Hepatocyte (in vitro differentiated cells): ENCODE data around the gene SOST. TPM values are rescaled to one million over a fixed set of nuclear protein-coding genes. Genes with fewer than 3 reads are reported as not detected.
A peak's percentile ranks its signal among the peaks of the same experiment; 100 is the strongest.

Source experiments
- DNase-seq: peaks from one replicate; pipeline ENCODE4 v3.0.0-alpha.2; 2016; ENCODE audit warnings: low spot score
- H2AFZ ChIP-seq: fragments of 200-600 bp; sonication (generic); 2 replicates; pipeline ENCODE4 v1.6.0; 2016; ENCODE audit warnings: antibody characterized with exemption, mild to moderate bottlenecking
- H3K27ac ChIP-seq: fragments of 200-600 bp; sonication (generic); 2 replicates; pipeline ENCODE4 v1.5.1; 2016; ENCODE audit warnings: mild to moderate bottlenecking
- H3K27me3 ChIP-seq: fragments of 200-600 bp; sonication (generic); 2 replicates; pipeline ENCODE4 v1.6.1; 2016
- H3K36me3 ChIP-seq: fragments of 200-600 bp; sonication (generic); replicated peaks from 2 replicates; pipeline ENCODE4 v1.5.1; 2016; ENCODE audit warnings: low read depth; ENCODE audit not compliant: insufficient read depth
- H3K4me1 ChIP-seq: fragments of 200-600 bp; sonication (generic); 2 replicates; pipeline ENCODE4 v1.5.1; 2016; ENCODE audit warnings: mild to moderate bottlenecking, moderate library complexity; ENCODE audit not compliant: insufficient read depth
- H3K4me2 ChIP-seq: fragments of 200-600 bp; sonication (generic); 2 replicates; pipeline ENCODE4 v1.6.0; 2016
- H3K4me3 ChIP-seq: fragments of 200-600 bp; sonication (generic); 2 replicates; pipeline ENCODE4 v1.5.1; 2016; ENCODE audit warnings: mild to moderate bottlenecking
- H3K79me2 ChIP-seq: fragments of 200-600 bp; sonication (generic); 2 replicates; pipeline ENCODE4 v1.6.0; 2017; ENCODE audit warnings: mild to moderate bottlenecking
- H3K9me2 ChIP-seq: fragments of 200-600 bp; sonication (generic); replicated peaks from 2 replicates; pipeline ENCODE4 v1.6.0; 2017; ENCODE audit warnings: mild to moderate bottlenecking; ENCODE audit not compliant: insufficient read depth
- H3K9me3 ChIP-seq: fragments of 200-600 bp; sonication (generic); 2 replicates; pipeline ENCODE4 v1.5.1; 2016; ENCODE audit warnings: low read depth, mild to moderate bottlenecking
- H4K20me1 ChIP-seq: fragments of 200-600 bp; sonication (generic); 2 replicates; pipeline ENCODE4 v1.6.0; 2016; ENCODE audit warnings: mild to moderate bottlenecking; ENCODE audit not compliant: insufficient read depth, poor library complexity, severe bottlenecking
- EZH2 ChIP-seq: fragments of 200-600 bp; sonication (generic); IDR thresholded peaks from 2 replicates; pipeline ENCODE4 v1.6.1; 2016; ENCODE audit warnings: antibody characterized with exemption, mild to moderate bottlenecking, borderline replicate concordance
- EZH2phosphoT487 ChIP-seq: fragments of 200-600 bp; sonication (generic); IDR thresholded peaks from one replicate; pipeline ENCODE4 v1.6.1; 2018; ENCODE audit warnings: antibody characterized with exemption, mild to moderate bottlenecking, low read depth, moderate library complexity; ENCODE audit not compliant: unreplicated experiment, severe bottlenecking
- WGBS: methylation state at CpG from one replicate; pipeline ENCODE4 v1.1.6; 2016; ENCODE audit warnings: low lambda C conversion rate; ENCODE audit errors: missing lambda C conversion rate; 5-methylcytosine and 5-hydroxymethylcytosine counted together
- polyA plus RNA-seq: library from polyadenylated mRNA; unstranded; fragments of >200 nt; fragmentation: Nextera tagmentation; extraction: Ambion mirVana; gene quantifications from 2 replicates; pipeline ENCODE4 v1.2.1, GENCODE V29; 2016
- total RNA-seq: library from RNA; depleted of rRNA; stranded (reverse); fragments of >200 nt; gene quantifications from 2 replicates; pipeline ENCODE4 v1.2.3, GENCODE V29; 2014
- TF ChIP-seq, protein P1 (sequence below): fragments of 200-600 bp; sonication (generic); IDR thresholded peaks from 2 replicates; pipeline ENCODE4 v1.5.1; 2016; ENCODE audit warnings: antibody characterized with exemption, mild to moderate bottlenecking; ENCODE audit not compliant: poor library complexity

Gene SOST
- total and polyA plus RNA-seq, 2 experiments from 2014 or later, result not detected

- 2% methylated on average over 51 of the region's 53 CpGs for WGBS
- DNase-seq, result peak; percentile 54
- H3K4me3 ChIP-seq, result peak overlapping the region; percentile 72
- TF ChIP-seq EZH2 (no peak), EZH2phosphoT487 (no peak)
- TF ChIP-seq, protein P1, sequence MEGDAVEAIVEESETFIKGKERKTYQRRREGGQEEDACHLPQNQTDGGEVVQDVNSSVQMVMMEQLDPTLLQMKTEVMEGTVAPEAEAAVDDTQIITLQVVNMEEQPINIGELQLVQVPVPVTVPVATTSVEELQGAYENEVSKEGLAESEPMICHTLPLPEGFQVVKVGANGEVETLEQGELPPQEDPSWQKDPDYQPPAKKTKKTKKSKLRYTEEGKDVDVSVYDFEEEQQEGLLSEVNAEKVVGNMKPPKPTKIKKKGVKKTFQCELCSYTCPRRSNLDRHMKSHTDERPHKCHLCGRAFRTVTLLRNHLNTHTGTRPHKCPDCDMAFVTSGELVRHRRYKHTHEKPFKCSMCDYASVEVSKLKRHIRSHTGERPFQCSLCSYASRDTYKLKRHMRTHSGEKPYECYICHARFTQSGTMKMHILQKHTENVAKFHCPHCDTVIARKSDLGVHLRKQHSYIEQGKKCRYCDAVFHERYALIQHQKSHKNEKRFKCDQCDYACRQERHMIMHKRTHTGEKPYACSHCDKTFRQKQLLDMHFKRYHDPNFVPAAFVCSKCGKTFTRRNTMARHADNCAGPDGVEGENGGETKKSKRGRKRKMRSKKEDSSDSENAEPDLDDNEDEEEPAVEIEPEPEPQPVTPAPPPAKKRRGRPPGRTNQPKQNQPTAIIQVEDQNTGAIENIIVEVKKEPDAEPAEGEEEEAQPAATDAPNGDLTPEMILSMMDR, result no peak
- H3K36me3 ChIP-seq, result no peaks in the 10 kb centered on the region
- H3K4me1 ChIP-seq, result no peaks in the 10 kb centered on the region
- no peaks in the 10 kb centered on the region for H4K20me1 ChIP-seq
- no peaks in the 10 kb centered on the region for H3K9me3 ChIP-seq
- H2AFZ ChIP-seq, result peak overlapping the region; percentile 90
- peaks cover 10% of the 10 kb centered on the region for H3K27me3 ChIP-seq
- H3K79me2 ChIP-seq, result no peaks in the 10 kb centered on the region
- no peaks in the 10 kb centered on the region for H3K9me2 ChIP-seq
- peak overlapping the region; percentile 98 for H3K4me2 ChIP-seq
- no peak overlapping the region for H3K27ac ChIP-seq
These were observed 45.0 kb downstream of the SOST start for GRCh38 chr17:43713494-43714162.

DNA sequence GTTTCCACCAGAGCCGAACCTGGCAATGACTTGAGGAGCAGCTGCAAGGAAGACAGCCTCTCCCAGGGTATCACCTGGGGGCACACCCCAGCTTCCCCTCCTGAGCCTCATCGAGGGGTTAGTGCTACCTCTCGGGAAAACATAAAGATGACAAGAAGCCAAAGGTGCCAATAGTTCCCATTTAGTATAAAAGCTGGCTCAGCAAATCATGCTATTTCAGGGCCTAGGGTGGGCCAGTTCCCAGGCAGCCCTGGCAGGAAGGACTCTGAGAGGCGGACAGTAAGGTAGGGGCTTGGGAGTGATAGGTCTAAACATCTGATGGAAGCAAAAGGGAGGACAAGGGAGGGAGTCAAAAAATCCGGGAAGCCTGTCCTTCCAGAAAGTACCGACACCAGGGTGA is 46.2 kb downstream of the SOST start:
- TF ChIP-seq EZH2 (no peak), EZH2phosphoT487 (no peak)
- TF ChIP-seq, protein P1, result no peak
- no peaks in the 10 kb centered on the region for H3K9me3 ChIP-seq
- no peak overlapping the region for H3K4me3 ChIP-seq
- no peaks in the 10 kb centered on the region for H3K4me1 ChIP-seq
- WGBS, result 86% methylated on average over 5 of the region's 6 CpGs
- no peak overlapping the region for H3K4me2 ChIP-seq
- no peaks in the 10 kb centered on the region for H3K79me2 ChIP-seq
- H2AFZ ChIP-seq, result no peak overlapping the region
- no peaks in the 10 kb centered on the region for H3K9me2 ChIP-seq
- H3K27ac ChIP-seq, result no peak overlapping the region
- DNase-seq, result no peak
- no peaks in the 10 kb centered on the region for H3K36me3 ChIP-seq
- no peaks in the 10 kb centered on the region for H4K20me1 ChIP-seq
- H3K27me3 ChIP-seq, result peaks cover 10% of the 10 kb centered on the region

GRCh38 chr17:43710101-43710500 is 48.5 kb downstream of the SOST start:
- Histone ChIP-seq H3K9me2 (no peaks in the 10 kb centered on the region), H3K4me3 (no peak overlapping the region), H3K4me1 (no peaks in the 10 kb centered on the region), H3K36me3 (no peaks in the 10 kb centered on the region), H3K27me3 (peaks cover 10% of the 10 kb centered on the region), H3K79me2 (no peaks in the 10 kb centered on the region), H4K20me1 (no peaks in the 10 kb centered on the region), H3K9me3 (no peaks in the 10 kb centered on the region), H3K27ac (no peak overlapping the region), H3K4me2 (no peak overlapping the region), H2AFZ (no peak overlapping the region)
- no peak for TF ChIP-seq EZH2
- TF ChIP-seq, protein P1, result no peak
- TF ChIP-seq EZH2phosphoT487, result no peak
- 85% methylated on average over 6 of the region's 6 CpGs for WGBS
- no peak for DNase-seq
